Upper lobe of left lung (tissue), 6 donors: ENCODE measurements around the gene TMEM100. TPM values are rescaled to one million over a fixed set of nuclear protein-coding genes. Genes with fewer than 3 reads are reported as not detected.
A peak's percentile ranks its signal among the peaks of the same experiment; 100 is the strongest.

Source experiments
- ATAC-seq, 2 donors: fragments of 200-7000 bp; cut with Tn5 transposase; one replicate each; pipeline ENCODE4 v1.9.1; 2022; ENCODE audit warnings: mild to moderate bottlenecking in 2 of 2, moderate library complexity in 2 of 2; ENCODE audit not compliant: low FRiP score in 2 of 2
- DNase-seq, 2 donors: peaks; one replicate each; pipeline ENCODE4 v3.0.0-alpha.2; 2019 to 2020
- H3K27ac ChIP-seq, 4 donors: fragments of 200-600 bp; sonication (generic); one replicate each; pipeline ENCODE4 v1.5.1; 2016 to 2019
- H3K27me3 ChIP-seq, 4 donors: fragments of 200-600 bp; sonication (generic); one replicate each; pipeline ENCODE4 v1.5.1; 2017 to 2019
- H3K36me3 ChIP-seq, 4 donors: fragments of 200-600 bp; sonication (generic); one replicate each; pipeline ENCODE4 v1.5.1; 2016 to 2019
- H3K4me1 ChIP-seq, 4 donors: fragments of 200-600 bp; sonication (generic); one replicate each; pipeline ENCODE4 v1.5.1; 2018 to 2019
- H3K4me3 ChIP-seq, 4 donors: fragments of 200-600 bp; sonication (generic); one replicate each; pipeline ENCODE4 v1.5.1; 2017 to 2019; ENCODE audit warnings: mild to moderate bottlenecking in 2 of 4, moderate library complexity in 1 of 4
- H3K9me3 ChIP-seq, 4 donors: fragments of 200-600 bp; sonication (generic); one replicate each; pipeline ENCODE4 v1.5.1; 2018 to 2019
- EP300 ChIP-seq, 4 donors: sonication (generic); formaldehyde crosslinking; IDR thresholded peaks; one replicate each; pipeline ENCODE4 v1.5.1; 2017; ENCODE audit warnings: antibody characterized with exemption in 4 of 4, control low read depth in 2 of 4
- POLR2A ChIP-seq, 4 donors: fragments of 450-650 bp; IDR thresholded peaks; one replicate each; pipeline ENCODE4 v1.5.1; 2016 to 2017; ENCODE audit warnings: antibody characterized with exemption in 4 of 4, mild to moderate bottlenecking in 2 of 4
- POLR2AphosphoS5 ChIP-seq, 2 donors: sonication (generic); formaldehyde crosslinking; IDR thresholded peaks; one replicate each; pipeline ENCODE4 v1.5.1; 2017; ENCODE audit warnings: antibody characterized with exemption in 2 of 2
- WGBS, 2 donors: methylation state at CpG; one replicate each; pipeline ENCODE4 v1.1.5; 2017 to 2018; 5-methylcytosine and 5-hydroxymethylcytosine counted together
- total RNA-seq, 6 donors: library from RNA; depleted of rRNA in 4 of 6; stranded (reverse); fragments of >200 nt in 4 of 6; gene quantifications; one replicate each; pipeline versions ENCODE4 v1.1.0 to v1.2.1, GENCODE V29; 2016 to 2021
- TF ChIP-seq, protein P1 (sequence below), 6 experiments: fragments of 450-650 bp in 4 of 6; fragments of 200-600 bp in 2 of 6; sonication (generic) in 2 of 6; IDR thresholded peaks; one replicate each; pipeline ENCODE4 v1.5.1; 2016 to 2019; ENCODE audit warnings: antibody characterized with exemption in 6 of 6
- donor health status: DM: no; HTN: no; CAD: no; lungs with moderate emphysema.
- donor health status: DM: no; HTN: yes; CAD: no; lungs with severe emphysema.

TMEM100 gene, protein sequence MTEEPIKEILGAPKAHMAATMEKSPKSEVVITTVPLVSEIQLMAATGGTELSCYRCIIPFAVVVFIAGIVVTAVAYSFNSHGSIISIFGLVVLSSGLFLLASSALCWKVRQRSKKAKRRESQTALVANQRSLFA
- 100 to 1,000 TPM in 5 of 6 donors, 10 to 100 TPM in 1; 89.1 to 195 (median 142) TPM for total RNA-seq

DNA sequence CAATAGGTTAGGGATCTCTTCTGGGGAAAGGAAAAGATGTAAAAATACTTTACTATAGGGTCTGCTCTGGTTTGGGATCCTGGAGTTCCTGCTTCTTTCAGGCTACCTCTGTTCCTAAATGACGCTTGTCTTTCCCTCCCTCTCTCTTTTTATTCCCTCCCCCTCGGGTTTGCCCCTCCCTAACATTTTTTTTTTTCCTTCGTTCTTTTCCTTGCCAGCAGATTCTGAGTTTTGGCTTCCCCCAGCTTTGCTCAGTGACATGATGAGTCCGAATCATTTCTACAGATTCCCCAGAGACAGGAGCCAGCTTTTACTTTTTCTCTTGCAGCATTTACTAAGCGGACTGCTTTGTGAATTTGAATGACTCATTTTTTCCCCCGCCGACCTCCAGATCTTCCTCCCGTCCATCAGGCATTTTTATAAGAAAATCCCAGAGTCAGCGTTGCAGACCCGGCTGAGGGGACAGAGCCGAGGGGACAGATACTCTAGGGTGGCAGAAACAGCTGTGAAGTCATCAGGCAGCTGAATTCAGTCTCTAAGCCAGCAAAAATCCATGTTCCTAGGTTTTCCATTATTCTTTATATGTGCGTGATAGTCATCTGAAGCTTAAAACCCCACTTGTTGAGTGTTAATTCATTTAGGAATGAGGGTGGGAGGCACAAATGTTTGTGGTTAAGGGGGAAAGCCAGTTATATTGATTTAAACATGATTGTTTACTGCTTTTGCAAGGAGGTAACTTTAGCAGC is at the start of gene TMEM100:
TMEM100 (minus strand) TSS at position 123 of the 746 bp plus-strand sequence. CDS start 1,794 bp downstream, outside the sequence.
- peak in 1 of 2 donors; percentile 63 for ATAC-seq

DNA sequence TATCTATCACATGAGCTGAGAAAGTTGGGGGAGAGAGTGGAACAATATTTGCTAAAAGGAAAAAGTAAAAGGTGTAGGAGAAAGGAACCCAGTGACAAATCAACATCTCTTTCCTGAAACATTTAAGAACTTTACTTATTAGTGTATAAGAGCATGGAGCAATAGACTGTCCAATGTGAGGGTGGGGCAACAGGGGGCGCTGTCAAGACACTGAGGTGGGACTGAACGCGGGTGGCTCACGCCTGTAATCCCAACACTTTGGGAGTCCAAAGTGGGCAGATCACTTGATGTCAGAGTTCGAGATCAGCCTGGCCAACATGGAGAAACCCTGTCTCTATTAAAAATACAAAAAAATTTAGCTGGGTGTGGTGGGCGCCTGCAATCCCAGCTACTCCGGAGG is 49.4 kb upstream of the TMEM100 start:
- no peak overlapping the region for H3K4me3 ChIP-seq
- no peaks in the 10 kb centered on the region for H3K27me3 ChIP-seq
- WGBS, 2 donors: 95 to 96% methylated on average over 7 of the region's 7 CpGs
- TF ChIP-seq POLR2AphosphoS5 (IDR thresholded peaks at IDR 0.05) (no peak), POLR2A (IDR thresholded peaks at IDR 0.05) (no peak), EP300 (IDR thresholded peaks at IDR 0.05) (no peak)
- TF ChIP-seq, protein P1, sequence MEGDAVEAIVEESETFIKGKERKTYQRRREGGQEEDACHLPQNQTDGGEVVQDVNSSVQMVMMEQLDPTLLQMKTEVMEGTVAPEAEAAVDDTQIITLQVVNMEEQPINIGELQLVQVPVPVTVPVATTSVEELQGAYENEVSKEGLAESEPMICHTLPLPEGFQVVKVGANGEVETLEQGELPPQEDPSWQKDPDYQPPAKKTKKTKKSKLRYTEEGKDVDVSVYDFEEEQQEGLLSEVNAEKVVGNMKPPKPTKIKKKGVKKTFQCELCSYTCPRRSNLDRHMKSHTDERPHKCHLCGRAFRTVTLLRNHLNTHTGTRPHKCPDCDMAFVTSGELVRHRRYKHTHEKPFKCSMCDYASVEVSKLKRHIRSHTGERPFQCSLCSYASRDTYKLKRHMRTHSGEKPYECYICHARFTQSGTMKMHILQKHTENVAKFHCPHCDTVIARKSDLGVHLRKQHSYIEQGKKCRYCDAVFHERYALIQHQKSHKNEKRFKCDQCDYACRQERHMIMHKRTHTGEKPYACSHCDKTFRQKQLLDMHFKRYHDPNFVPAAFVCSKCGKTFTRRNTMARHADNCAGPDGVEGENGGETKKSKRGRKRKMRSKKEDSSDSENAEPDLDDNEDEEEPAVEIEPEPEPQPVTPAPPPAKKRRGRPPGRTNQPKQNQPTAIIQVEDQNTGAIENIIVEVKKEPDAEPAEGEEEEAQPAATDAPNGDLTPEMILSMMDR (IDR thresholded peaks at IDR 0.05): no peak
- ATAC-seq (no peak), DNase-seq (no peak)
- H3K27ac ChIP-seq: no peak overlapping the region
- H3K9me3 ChIP-seq: no peaks in the 10 kb centered on the region
- H3K36me3 ChIP-seq: peaks cover 7 to 81% (median 47%) of the 10 kb centered on the region in 4 donors
- peaks cover 7 to 12% (median 10%) of the 10 kb centered on the region in 4 donors for H3K4me1 ChIP-seq

More for the DNA sequence above, at the start of gene TMEM100:
- no peaks in the 10 kb centered on the region for H3K27me3 ChIP-seq
- DNase-seq: no peak
- TF ChIP-seq EP300 (IDR thresholded peaks at IDR 0.05): no peak
- TF ChIP-seq POLR2AphosphoS5 (IDR thresholded peaks at IDR 0.05): peak; percentile 23 to 48
- TF ChIP-seq POLR2A (IDR thresholded peaks at IDR 0.05): peak in 2 of 4 donors; percentile 28 to 42
- TF ChIP-seq, protein P1 (IDR thresholded peaks at IDR 0.05): no peak
- peaks cover 0 to 10% (median 1%) of the 10 kb centered on the region in 4 donors for H3K4me1 ChIP-seq
- 22 to 27% methylated on average over 12 of the region's 12 CpGs for WGBS, 2 donors
- H3K27ac ChIP-seq: peak within 1 kb of the TSS; percentile 74 to 91 (median 86)
- peak within 1 kb of the TSS; percentile 12 to 58 (median 44) for H3K4me3 ChIP-seq
- no peaks in the 10 kb centered on the region for H3K9me3 ChIP-seq
- peaks cover 0 to 34% (median 0%) of the 10 kb centered on the region in 4 donors for H3K36me3 ChIP-seq

GRCh38 chr17:55770196-55770870 is 47.7 kb upstream of the TMEM100 start:
- TF ChIP-seq EP300 (IDR thresholded peaks at IDR 0.05) (no peak), POLR2A (IDR thresholded peaks at IDR 0.05) (no peak)
- TF ChIP-seq, protein P1 (IDR thresholded peaks at IDR 0.05): peak; percentile 34 to 69 (median 58)
- no peaks in the 10 kb centered on the region for H3K27me3 ChIP-seq
- H3K9me3 ChIP-seq: no peaks in the 10 kb centered on the region
- peaks cover 7 to 63% (median 31%) of the 10 kb centered on the region in 4 donors for H3K36me3 ChIP-seq
- no peak overlapping the region for H3K4me3 ChIP-seq
- peak in 1 of 2 donors; percentile 78 for ATAC-seq
- 47 to 50% methylated on average over 4 of the region's 4 CpGs for WGBS, 2 donors
- H3K27ac ChIP-seq: peak overlapping the region in 2 of 4 donors; percentile 43 to 68
- no peak for DNase-seq
- peaks cover 7 to 12% (median 10%) of the 10 kb centered on the region in 4 donors for H3K4me1 ChIP-seq

- Histone ChIP-seq H3K27me3 (no peaks in the 10 kb centered on the region), H3K9me3 (no peaks in the 10 kb centered on the region), H3K4me1 (peaks cover 11 to 15% (median 12%) of the 10 kb centered on the region in 4 donors), H3K27ac (peak overlapping the region in 3 of 4 donors; percentile 36 to 68 (median 43)), H3K4me3 (no peak overlapping the region), H3K36me3 (peaks cover 7 to 56% (median 25%) of the 10 kb centered on the region in 4 donors)
- TF ChIP-seq POLR2A (IDR thresholded peaks at IDR 0.05) (no peak), POLR2AphosphoS5 (IDR thresholded peaks at IDR 0.05) (no peak), EP300 (IDR thresholded peaks at IDR 0.05) (no peak)
- TF ChIP-seq, protein P1 (IDR thresholded peaks at IDR 0.05): no peak
- 69 to 73% methylated on average over 6 of the region's 6 CpGs for WGBS, 2 donors
- ATAC-seq: peak in 1 of 2 donors; percentile 70
- DNase-seq: peak in 1 of 2 donors; percentile 29
Measured at GRCh38 chr17:55769625-55770000, 46.9 kb upstream of the TMEM100 start.
